ENCODE measurements around the gene GABRG3. TPM values are rescaled to one million over a fixed set of nuclear protein-coding genes. Genes with fewer than 3 reads are reported as not detected.

GABRG3 gene
- total RNA-seq, 2 experiments from 2014 or later, result not detected

- Histone ChIP-seq H3K9me3 (ENCODE audit: control insufficient read depth in 1 of 2, insufficient read depth in 1 of 2, low read length in 2 of 2) (peaks cover 0 to 20% of the 10 kb centered on the region in 2 experiments), H3K4me3 (ENCODE audit: low read length) (no peak overlapping the region), H3K36me3 (ENCODE audit: insufficient read depth, low read length) (no peaks in the 10 kb centered on the region), H3K4me1 (ENCODE audit: insufficient read depth, low read length) (no peaks in the 10 kb centered on the region), H3K27me3 (ENCODE audit: control insufficient read depth in 1 of 2, insufficient read depth in 2 of 2, low read length in 2 of 2) (no peaks in the 10 kb centered on the region), H3K27ac (ENCODE audit: low read depth in 1 of 2, low read length in 2 of 2) (no peak overlapping the region)
- intact Hi-C loops (cut with DNase I, micrococcal nuclease), result no loop called here
- Mint-ChIP-seq H3K36me3 (ENCODE audit: low read depth) (no peaks in the 10 kb centered on the region), H3K9me3 (peaks cover 4% of the 10 kb centered on the region), H3K27ac (no peak overlapping the region), H3K4me3 (no peak overlapping the region), H3K4me1 (ENCODE audit: low read depth) (no peaks in the 10 kb centered on the region), H3K27me3 (no peaks in the 10 kb centered on the region)
- ChIA-PET CTCF (no interaction called here), POLR2A (no interaction called here)
- DNase-seq (no peak), ATAC-seq (ENCODE audit: poor library complexity) (no peak)
- TF ChIP-seq CTCF (IDR thresholded peaks at IDR 0.05), result no peak
Measured at GRCh38 chr15:27457766-27458165, 486.8 kb downstream of the GABRG3 start.

DNA sequence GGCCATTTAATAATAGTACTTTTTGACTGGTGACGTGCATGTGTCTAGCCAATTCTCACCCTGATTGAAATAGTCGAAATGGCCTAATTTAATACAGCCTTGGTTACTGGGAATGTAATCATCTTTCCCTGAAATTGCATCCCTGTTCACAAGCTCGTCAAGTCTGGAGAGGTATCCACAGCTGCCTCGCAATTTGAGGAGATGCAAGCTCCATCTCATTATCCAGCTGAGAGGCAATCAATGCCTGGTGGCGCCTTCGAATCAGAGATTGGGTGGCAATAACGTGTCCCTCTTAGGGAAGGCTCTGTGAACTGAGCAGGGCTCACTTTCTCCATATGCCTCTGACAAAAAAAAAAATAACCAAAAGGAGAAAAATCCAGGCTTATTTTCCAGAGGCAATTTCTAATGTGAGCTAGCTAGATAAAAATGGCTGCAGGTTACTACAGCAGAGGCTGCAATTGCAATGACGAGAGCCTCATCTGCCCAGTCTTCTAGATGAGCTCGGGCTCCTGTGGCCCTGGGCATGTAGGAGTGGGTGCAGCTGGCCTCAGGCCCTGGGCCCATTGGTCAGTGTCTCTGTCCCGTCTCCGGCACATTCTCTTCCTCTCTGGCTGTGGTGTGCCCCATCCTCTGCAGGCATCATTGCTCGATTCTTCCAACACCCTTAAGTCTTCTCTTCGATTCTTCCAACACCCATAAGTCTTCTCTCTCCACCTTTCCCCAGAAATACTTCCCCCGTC lies 487.5 kb downstream of the GABRG3 start:
- CTCF ChIA-PET, result no interaction called here
- no peak for DNase-seq
- Histone ChIP-seq H3K27ac (ENCODE audit: low read depth in 1 of 2, low read length in 2 of 2) (no peak overlapping the region), H3K4me3 (ENCODE audit: low read length) (no peak overlapping the region), H3K4me1 (ENCODE audit: insufficient read depth, low read length) (no peaks in the 10 kb centered on the region), H3K9me3 (ENCODE audit: control insufficient read depth in 1 of 2, insufficient read depth in 1 of 2, low read length in 2 of 2) (peaks cover 0 to 20% of the 10 kb centered on the region in 2 experiments), H3K36me3 (ENCODE audit: insufficient read depth, low read length) (no peaks in the 10 kb centered on the region), H3K27me3 (ENCODE audit: control insufficient read depth in 1 of 2, insufficient read depth in 2 of 2, low read length in 2 of 2) (no peaks in the 10 kb centered on the region)
- H3K4me3 Mint-ChIP-seq, result no peak overlapping the region
- no peak for ATAC-seq (ENCODE audit: poor library complexity)
- H3K27me3 Mint-ChIP-seq, result no peaks in the 10 kb centered on the region
- H3K4me1 Mint-ChIP-seq (ENCODE audit: low read depth), result no peaks in the 10 kb centered on the region
- H3K36me3 Mint-ChIP-seq (ENCODE audit: low read depth), result no peaks in the 10 kb centered on the region
- no peak overlapping the region for H3K27ac Mint-ChIP-seq
- no peak for TF ChIP-seq CTCF (IDR thresholded peaks at IDR 0.05)
- POLR2A ChIA-PET, result no interaction called here
- intact Hi-C loops (cut with DNase I, micrococcal nuclease), result no loop called here
- H3K9me3 Mint-ChIP-seq, result peaks cover 4% of the 10 kb centered on the region

GRCh38 chr15:27459836-27460235 lies 488.9 kb downstream of the GABRG3 start:
- H3K4me3 Mint-ChIP-seq, result no peak overlapping the region

More at GRCh38 chr15:27459836-27460235, 488.9 kb downstream of the GABRG3 start:
- intact Hi-C loops (cut with DNase I, micrococcal nuclease), result no loop called here
- Histone ChIP-seq H3K36me3 (ENCODE audit: insufficient read depth, low read length) (no peaks in the 10 kb centered on the region), H3K4me3 (ENCODE audit: low read length) (no peak overlapping the region), H3K27ac (ENCODE audit: low read depth in 1 of 2, low read length in 2 of 2) (no peak overlapping the region), H3K9me3 (ENCODE audit: control insufficient read depth in 1 of 2, insufficient read depth in 1 of 2, low read length in 2 of 2) (peaks cover 0 to 20% of the 10 kb centered on the region in 2 experiments), H3K4me1 (ENCODE audit: insufficient read depth, low read length) (no peaks in the 10 kb centered on the region), H3K27me3 (ENCODE audit: control insufficient read depth in 1 of 2, insufficient read depth in 2 of 2, low read length in 2 of 2) (no peaks in the 10 kb centered on the region)
- ChIA-PET CTCF (no interaction called here), POLR2A (no interaction called here)
- no peak for TF ChIP-seq CTCF (IDR thresholded peaks at IDR 0.05)
- no peaks in the 10 kb centered on the region for H3K4me1 Mint-ChIP-seq (ENCODE audit: low read depth)
- no peak for ATAC-seq (ENCODE audit: poor library complexity)
- peaks cover 7% of the 10 kb centered on the region for H3K9me3 Mint-ChIP-seq
- no peaks in the 10 kb centered on the region for H3K27me3 Mint-ChIP-seq
- DNase-seq, result no peak
- no peaks in the 10 kb centered on the region for H3K36me3 Mint-ChIP-seq (ENCODE audit: low read depth)
- H3K27ac Mint-ChIP-seq, result no peak overlapping the region

Data from CD4-positive, alpha-beta T cell (primary cell).